ENCODE data around the gene MATCAP1. TPM values are rescaled to one million over a fixed set of nuclear protein-coding genes. Genes with fewer than 3 reads are reported as not detected.

Gene MATCAP1
- total and polyA plus RNA-seq, 2 of the 8 experiments (the other 6 are each of a cell fraction or from before 2014, with no cell fraction given) = 22.9 to 27.5 TPM

DNA sequence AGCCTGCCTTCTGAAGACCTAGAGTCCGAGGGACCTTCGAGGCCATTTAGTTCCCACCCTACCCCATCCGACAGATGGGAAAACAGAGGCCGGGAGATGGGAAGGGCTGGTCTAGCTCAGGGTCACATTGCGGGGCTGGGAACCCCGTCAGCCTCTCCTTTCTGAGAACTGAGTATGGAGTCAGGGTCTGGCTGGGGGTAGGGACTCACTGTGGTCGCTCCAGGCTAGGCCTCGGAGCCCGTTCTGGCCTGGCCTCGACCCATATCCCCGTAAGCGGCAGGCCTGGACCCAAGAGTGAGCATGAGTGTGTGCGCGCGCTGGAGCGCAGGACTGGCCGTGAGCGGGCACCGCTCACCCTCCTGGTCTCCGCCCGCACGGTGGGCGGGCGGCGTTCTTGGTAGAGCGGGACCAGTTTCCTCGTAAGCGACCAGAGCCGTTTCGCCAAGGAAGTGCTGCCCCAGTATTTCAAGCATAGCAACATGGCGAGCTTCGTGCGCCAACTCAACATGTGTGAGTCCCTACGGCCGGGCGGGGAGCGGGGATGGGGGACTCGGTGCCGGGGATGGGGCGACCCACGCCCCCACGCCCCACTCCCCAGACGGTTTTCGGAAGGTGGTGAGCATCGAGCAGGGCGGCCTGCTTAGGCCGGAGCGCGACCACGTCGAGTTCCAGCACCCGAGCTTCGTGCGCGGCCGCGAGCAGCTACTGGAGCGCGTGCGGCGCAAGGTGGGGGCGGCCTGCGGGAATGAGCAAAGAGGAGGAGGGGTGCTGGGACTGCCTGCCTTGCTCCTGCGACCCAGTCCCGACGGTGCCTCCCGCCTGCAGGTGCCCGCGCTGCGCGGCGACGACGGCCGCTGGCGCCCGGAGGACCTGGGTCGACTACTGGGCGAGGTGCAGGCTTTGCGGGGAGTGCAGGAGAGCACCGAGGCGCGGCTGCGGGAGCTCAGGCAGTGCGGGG lies 18.4 kb downstream of the MATCAP1 start:
- DNase-seq (ENCODE audit: low read depth in 1 of 2, low spot score in 2 of 2) (peak in 1 of 2 experiments; percentile 72), FAIRE-seq (no peak)
- Histone ChIP-seq H3K56ac (replicated peaks; ENCODE audit: insufficient read length, low read depth, low read length) (no peak overlapping the region), H3K36me3 (ENCODE audit: control insufficient read depth in 2 of 4, insufficient read depth in 4 of 4, low read length in 3 of 4) (peaks cover 0 to 14% (median 0%) of the 10 kb centered on the region in 4 experiments; a peak in 1 of 8 replicates), H2BK20ac (ENCODE audit: low read length) (no peak overlapping the region; the same call in 1 of the 2 replicates), H3K4me2 (ENCODE audit: insufficient read depth in 1 of 2, low read depth in 2 of 2, low read length in 2 of 2) (peak overlapping the region; percentile 71 to 82), H3K23ac (ENCODE audit: insufficient read length) (no peak overlapping the region), H2BK5ac (ENCODE audit: low read depth, low read length) (no peak overlapping the region), H3K4me3 (ENCODE audit: extremely low read depth in 1 of 4, insufficient read depth in 2 of 4, low read depth in 3 of 4, low read length in 4 of 4) (peak overlapping the region in 3 of 4 experiments; percentile 8 to 55 (median 19); a peak in 5 of 8 replicates), H2BK12ac (ENCODE audit: low read depth, low read length) (peak overlapping the region; percentile 90; the same call in 1 of the 2 replicates), H4K20me1 (replicated peaks in 1 of 2; ENCODE audit: control insufficient read depth in 1 of 2, insufficient read depth in 2 of 2, low read length in 2 of 2) (peaks cover 2 to 25% of the 10 kb centered on the region in 2 experiments), H3K27ac (ENCODE audit: low read depth, low read length) (no peak overlapping the region), H2AK5ac (ENCODE audit: low read depth, low read length) (no peak overlapping the region), H4K5ac (ENCODE audit: insufficient read length, low read depth, low read length) (no peak overlapping the region), H3K4ac (replicated peaks; ENCODE audit: insufficient read length, low read depth, low read length) (no peak overlapping the region), H2AFZ (ENCODE audit: low read length) (no peak overlapping the region), H3K9ac (replicated peaks in 1 of 4; ENCODE audit: extremely low read depth in 1 of 4, low read depth in 3 of 4, low read length in 3 of 4) (no peak overlapping the region), H3K18ac (ENCODE audit: extremely low read depth, low read length) (no peak overlapping the region), H4K91ac (replicated peaks; ENCODE audit: insufficient read length, low read length) (no peak overlapping the region), H3K23me2 (ENCODE audit: low read depth, low read length) (peaks cover 12% of the 10 kb centered on the region), H3K79me1 (ENCODE audit: low read depth, low read length) (no peaks in the 10 kb centered on the region), H2BK15ac (ENCODE audit: low read length) (no peak overlapping the region), H3K9me3 (ENCODE audit: insufficient read depth in 2 of 2, low read depth in 1 of 2, low read length in 1 of 2) (no peaks in the 10 kb centered on the region), H3K79me2 (ENCODE audit: control insufficient read depth in 1 of 2, insufficient read depth in 2 of 2, low read length in 2 of 2) (no peaks in the 10 kb centered on the region), H4K8ac (ENCODE audit: extremely low read depth, insufficient read depth, low read length) (peak overlapping the region; percentile 71), H3K4me1 (replicated peaks in 1 of 4; ENCODE audit: control insufficient read depth in 3 of 4, insufficient read depth in 4 of 4, low read length in 3 of 4) (peaks cover 0 to 41% (median 33%) of the 10 kb centered on the region in 4 experiments; a peak in 6 of 7 replicates), H3K27me3 (replicated peaks in 1 of 4; ENCODE audit: control insufficient read depth in 3 of 4, extremely low read depth in 1 of 4, insufficient read depth in 3 of 4, low read length in 3 of 4) (peaks cover 86 to 99% (median 97%) of the 10 kb centered on the region in 4 experiments), H3K14ac (ENCODE audit: insufficient read length) (no peak overlapping the region), H2BK120ac (replicated peaks; ENCODE audit: low read depth, low read length) (no peak overlapping the region)
- CTCF ChIA-PET (ENCODE audit: partially characterized antibody) = interaction anchor here (0.8 to 19.3 kb wide), 8 partner anchors 8 to 235 kb away, joined by 3 to 291 read pairs (median 3); partner anchors contain the start of genes B3GNT9, FBXL8, MATCAP1 and TRADD
- 6% methylated on average over 56 of the region's 85 CpGs; no CpG with 5 or more reads in 1 of the 2 experiments for WGBS, 2 experiments (ENCODE audit: extremely low coverage in 1 of 2, insufficient coverage in 1 of 2, insufficient read length in 1 of 2, insufficient replicate concordance in 2 of 2, low coverage in 1 of 2, low lambda C conversion rate in 2 of 2, missing lambda C conversion rate in 1 of 2)
- POLR2A ChIA-PET (ENCODE audit: partially characterized antibody) = interaction anchor here (0.6 to 7.9 kb wide), 5 partner anchors 11 to 31 kb away, joined by 3 to 59 read pairs (median 4); partner anchors contain the start of gene B3GNT9
- TF ChIP-seq CHD1 (IDR thresholded peaks at IDR 0.05; ENCODE audit: low read depth, low read length) (no peak), ATF3 (IDR thresholded peaks at IDR 0.05; ENCODE audit: insufficient read depth, low read depth, low read length) (no peak), SAP30 (IDR thresholded peaks at IDR 0.05; ENCODE audit: insufficient read depth, insufficient replicate concordance, low read length) (no peak), SUZ12 (IDR thresholded peaks at IDR 0.05; ENCODE audit: low read length) (peak; percentile 99), SIN3A (conservative IDR thresholded peaks at IDR 0.05 in 1 of 2, IDR thresholded peaks at IDR 0.05 in 1 of 2; ENCODE audit: low read depth in 1 of 2, low read length in 2 of 2) (no peak), ZNF274 (IDR thresholded peaks at IDR 0.05; ENCODE audit: borderline replicate concordance, extremely low read depth, low read length) (no peak), BRCA1 (IDR thresholded peaks at IDR 0.05; ENCODE audit: low read depth, low read length) (no peak), GTF2F1 (IDR thresholded peaks at IDR 0.05; ENCODE audit: borderline replicate concordance, low read depth, low read length) (no peak)
- TF ChIP-seq, protein P1, sequence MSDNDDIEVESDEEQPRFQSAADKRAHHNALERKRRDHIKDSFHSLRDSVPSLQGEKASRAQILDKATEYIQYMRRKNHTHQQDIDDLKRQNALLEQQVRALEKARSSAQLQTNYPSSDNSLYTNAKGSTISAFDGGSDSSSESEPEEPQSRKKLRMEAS (IDR thresholded peaks at IDR 0.05) = peak; percentile 90
